Tibial artery (tissue), 4 donors: ENCODE measurements around the gene SNX20.

Experiments
- DNase-seq, 2 donors: peaks; one replicate each; pipeline ENCODE4 v3.0.0-alpha.2; 2019
- H3K27ac ChIP-seq, 2 donors: fragments of 200-600 bp; sonication (generic) in 1 of 2; 1 replicate in 1 of 2; 2 replicates in 1 of 2; pipeline ENCODE4 v1.5.1; 2018 to 2019; ENCODE audit warnings: mild to moderate bottlenecking in 1 of 2
- H3K27me3 ChIP-seq, 2 donors: fragments of 200-600 bp; sonication (generic) in 1 of 2; one replicate each; pipeline versions ENCODE4 v1.5.1 to v1.6.0; 2016 to 2019
- H3K36me3 ChIP-seq, 3 donors: fragments of 200-600 bp; sonication (generic) in 2 of 3; one replicate each; pipeline ENCODE4 v1.5.1; 2016 to 2019; ENCODE audit warnings: mild to moderate bottlenecking in 2 of 3
- H3K4me1 ChIP-seq, 4 donors: fragments of 200-600 bp; sonication (generic) in 2 of 4; 1 replicate in 3 of 4; 2 replicates in 1 of 4; pipeline ENCODE4 v1.5.1; 2016 to 2019
- H3K4me3 ChIP-seq, 2 donors: fragments of 200-600 bp; sonication (generic) in 1 of 2; 1 replicate in 1 of 2; 2 replicates in 1 of 2; pipeline ENCODE4 v1.5.1; 2018 to 2019; ENCODE audit warnings: mild to moderate bottlenecking in 2 of 2
- H3K9me3 ChIP-seq, 3 donors: fragments of 200-600 bp; sonication (generic) in 1 of 3; one replicate each; pipeline ENCODE4 v1.5.1; 2016 to 2019
- intact Hi-C: fragments of 100-400 bp; cut with DNase I; formaldehyde crosslinking; loops from one replicate; pipeline ENCODE4 v1.15.0; 2023; ENCODE audit warnings: low total_unique reads
- TF ChIP-seq, protein P1 (sequence below), 2 experiments: fragments of 200-600 bp in 1 of 2; fragments of 450-650 bp in 1 of 2; IDR thresholded peaks; one replicate each; pipeline ENCODE4 v1.5.1; 2017 to 2019; ENCODE audit warnings: antibody characterized with exemption in 2 of 2, mild to moderate bottlenecking in 1 of 2, moderate library complexity in 1 of 2

The SNX20 gene

GRCh38 chr16:50628156-50628802 is 52.8 kb downstream of the SNX20 start:
- Histone ChIP-seq H3K4me1 (peaks cover 0 to 32% (median 17%) of the 10 kb centered on the region in 4 donors), H3K27ac (peak overlapping the region in 1 of 2 donors; percentile 62), H3K9me3 (no peaks in the 10 kb centered on the region), H3K4me3 (no peak overlapping the region), H3K36me3 (peaks cover 49 to 67% (median 51%) of the 10 kb centered on the region in 3 donors), H3K27me3 (no peaks in the 10 kb centered on the region)
- TF ChIP-seq, protein P1, sequence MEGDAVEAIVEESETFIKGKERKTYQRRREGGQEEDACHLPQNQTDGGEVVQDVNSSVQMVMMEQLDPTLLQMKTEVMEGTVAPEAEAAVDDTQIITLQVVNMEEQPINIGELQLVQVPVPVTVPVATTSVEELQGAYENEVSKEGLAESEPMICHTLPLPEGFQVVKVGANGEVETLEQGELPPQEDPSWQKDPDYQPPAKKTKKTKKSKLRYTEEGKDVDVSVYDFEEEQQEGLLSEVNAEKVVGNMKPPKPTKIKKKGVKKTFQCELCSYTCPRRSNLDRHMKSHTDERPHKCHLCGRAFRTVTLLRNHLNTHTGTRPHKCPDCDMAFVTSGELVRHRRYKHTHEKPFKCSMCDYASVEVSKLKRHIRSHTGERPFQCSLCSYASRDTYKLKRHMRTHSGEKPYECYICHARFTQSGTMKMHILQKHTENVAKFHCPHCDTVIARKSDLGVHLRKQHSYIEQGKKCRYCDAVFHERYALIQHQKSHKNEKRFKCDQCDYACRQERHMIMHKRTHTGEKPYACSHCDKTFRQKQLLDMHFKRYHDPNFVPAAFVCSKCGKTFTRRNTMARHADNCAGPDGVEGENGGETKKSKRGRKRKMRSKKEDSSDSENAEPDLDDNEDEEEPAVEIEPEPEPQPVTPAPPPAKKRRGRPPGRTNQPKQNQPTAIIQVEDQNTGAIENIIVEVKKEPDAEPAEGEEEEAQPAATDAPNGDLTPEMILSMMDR (IDR thresholded peaks at IDR 0.05): no peak
- intact Hi-C loops: no loop called here
- DNase-seq: no peak

DNA sequence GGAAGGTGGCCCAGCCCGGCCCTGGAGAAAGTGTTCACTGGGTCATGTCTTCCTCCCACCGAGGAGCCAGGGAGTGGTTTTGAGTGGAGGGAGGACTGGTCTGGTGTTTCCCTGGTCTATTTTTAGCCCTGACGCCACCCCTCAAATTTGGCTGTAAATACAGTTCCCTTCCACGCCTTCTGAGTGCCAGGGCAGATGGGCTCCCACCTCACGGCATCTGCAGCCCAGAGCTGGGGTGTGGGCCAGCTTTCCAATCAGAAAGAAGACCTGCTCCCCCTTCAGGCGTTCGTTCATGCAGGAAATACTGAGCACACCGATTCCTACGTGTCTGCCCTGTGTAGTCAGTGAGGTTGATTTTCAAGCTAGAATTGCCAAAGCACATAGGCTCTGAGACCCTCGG is 53.7 kb downstream of the SNX20 start:
- peak; percentile 69 to 89 for DNase-seq
- Histone ChIP-seq H3K9me3 (no peaks in the 10 kb centered on the region), H3K27me3 (no peaks in the 10 kb centered on the region), H3K4me3 (no peak overlapping the region), H3K36me3 (peaks cover 41 to 59% (median 46%) of the 10 kb centered on the region in 3 donors), H3K4me1 (peaks cover 0 to 32% (median 17%) of the 10 kb centered on the region in 4 donors), H3K27ac (peak overlapping the region; percentile 47 to 62)
- intact Hi-C loops: no loop called here
- TF ChIP-seq, protein P1 (IDR thresholded peaks at IDR 0.05): peak; percentile 51 to 65

- intact Hi-C loops: no loop called here
- no peak overlapping the region for H3K4me3 ChIP-seq
- H3K27ac ChIP-seq: peak overlapping the region; percentile 47 to 62
- no peaks in the 10 kb centered on the region for H3K9me3 ChIP-seq
- TF ChIP-seq, protein P1 (IDR thresholded peaks at IDR 0.05): no peak
- H3K27me3 ChIP-seq: no peaks in the 10 kb centered on the region
- H3K4me1 ChIP-seq: peaks cover 0 to 32% (median 17%) of the 10 kb centered on the region in 4 donors
- no peak for DNase-seq
- H3K36me3 ChIP-seq: peaks cover 40 to 58% (median 44%) of the 10 kb centered on the region in 3 donors
These were observed 54.2 kb downstream of the SNX20 start for GRCh38 chr16:50626868-50627267.

DNA sequence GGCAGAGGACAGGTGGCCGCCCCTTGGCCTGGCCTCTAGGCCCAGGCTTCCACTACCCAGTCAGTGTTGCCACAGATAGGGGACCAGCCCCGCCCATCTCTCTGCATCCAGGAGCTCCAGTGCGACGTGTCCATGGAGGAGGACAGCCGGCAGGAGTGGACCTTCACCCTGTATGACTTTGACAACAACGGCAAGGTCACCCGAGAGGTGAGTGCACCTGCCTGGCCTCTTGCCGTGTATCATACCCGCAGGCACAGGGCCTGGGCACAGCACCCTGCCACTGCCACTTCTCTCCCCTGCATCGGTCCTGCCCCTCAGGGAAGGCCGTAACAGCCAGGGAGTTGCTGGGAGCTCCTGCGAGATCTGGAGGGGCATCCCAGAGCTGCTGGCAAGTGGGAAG is 55.7 kb downstream of the SNX20 start:
- H3K27me3 ChIP-seq: no peaks in the 10 kb centered on the region
- TF ChIP-seq, protein P1 (IDR thresholded peaks at IDR 0.05): no peak
- intact Hi-C loops: no loop called here
- peaks cover 31 to 58% (median 40%) of the 10 kb centered on the region in 3 donors for H3K36me3 ChIP-seq
- H3K4me1 ChIP-seq: peaks cover 0 to 32% (median 17%) of the 10 kb centered on the region in 4 donors
- H3K9me3 ChIP-seq: no peaks in the 10 kb centered on the region
- no peak for DNase-seq
- peak overlapping the region in 1 of 2 donors; percentile 62 for H3K27ac ChIP-seq
- H3K4me3 ChIP-seq: no peak overlapping the region

- peaks cover 0 to 32% (median 17%) of the 10 kb centered on the region in 4 donors for H3K4me1 ChIP-seq
- H3K27me3 ChIP-seq: no peaks in the 10 kb centered on the region
- H3K36me3 ChIP-seq: peaks cover 23 to 52% (median 34%) of the 10 kb centered on the region in 3 donors
- H3K4me3 ChIP-seq: no peak overlapping the region
- intact Hi-C loops: no loop called here
- DNase-seq: no peak
- H3K9me3 ChIP-seq: no peaks in the 10 kb centered on the region
- H3K27ac ChIP-seq: no peak overlapping the region
- TF ChIP-seq, protein P1 (IDR thresholded peaks at IDR 0.05): no peak
These were observed 56.6 kb downstream of the SNX20 start for GRCh38 chr16:50624449-50624970.
